Stomach (tissue), 4 donors: ENCODE data around the gene USP7.

Source experiments
- EP300 ChIP-seq: sonication (generic); formaldehyde crosslinking; IDR thresholded peaks from one replicate; pipeline ENCODE4 v1.6.1; 2017; ENCODE audit warnings: antibody characterized with exemption
- TF ChIP-seq, protein P1 (sequence below), 7 experiments: fragments of 450-650 bp in 4 of 7; fragments of 200-600 bp in 3 of 7; sonication (generic) in 3 of 7; IDR thresholded peaks; one replicate each; pipeline ENCODE4 v1.5.1; 2016 to 2019; ENCODE audit warnings: antibody characterized with exemption in 7 of 7, control low read depth in 2 of 7, mild to moderate bottlenecking in 1 of 7

DNA sequence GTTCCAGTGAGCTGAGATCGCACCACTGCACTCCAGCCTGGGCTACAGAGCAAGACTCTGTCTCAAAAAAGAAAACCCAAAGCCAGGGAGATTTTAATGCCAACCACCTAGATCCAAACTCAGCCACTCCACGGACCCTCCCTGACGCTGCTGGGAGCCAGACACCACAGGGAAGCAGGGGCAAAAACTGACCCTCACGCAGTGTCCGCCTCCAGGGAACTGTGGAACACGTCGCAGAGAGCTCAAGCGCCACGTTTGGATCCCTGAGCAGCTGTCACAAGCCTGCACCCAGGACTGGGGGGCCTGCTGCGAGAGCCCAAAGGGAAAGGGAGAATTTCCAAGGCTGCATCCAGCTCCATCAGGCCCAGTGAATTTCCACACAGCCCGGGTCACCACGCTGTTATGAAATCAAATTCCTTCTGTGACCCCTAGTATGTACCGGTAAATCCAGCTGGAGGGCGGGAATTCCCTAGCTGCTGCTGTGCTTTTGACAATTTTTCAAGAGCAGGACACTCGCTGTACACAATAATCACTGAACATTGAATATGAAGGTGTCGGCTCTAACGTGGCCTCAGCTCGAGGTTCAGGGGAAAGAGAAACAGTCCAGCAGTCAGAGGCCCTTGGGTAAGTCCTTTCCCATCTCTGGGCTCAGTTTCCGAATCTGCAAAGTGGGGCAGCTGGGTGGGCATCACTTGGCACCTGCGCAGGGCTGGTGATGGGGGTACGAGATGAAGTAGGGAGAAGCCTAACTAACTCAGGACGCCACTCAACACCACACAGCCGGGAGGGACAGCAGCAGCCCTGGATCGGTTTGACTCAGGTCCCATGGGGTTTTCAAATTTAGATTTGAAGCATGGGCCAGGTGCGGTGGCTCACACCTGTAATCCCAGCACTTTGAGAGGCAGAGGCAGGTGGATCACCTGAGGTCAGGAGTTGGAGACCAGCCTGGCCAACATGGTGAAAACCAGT lies 103.5 kb downstream of the USP7 start:
- TF ChIP-seq, protein P1, sequence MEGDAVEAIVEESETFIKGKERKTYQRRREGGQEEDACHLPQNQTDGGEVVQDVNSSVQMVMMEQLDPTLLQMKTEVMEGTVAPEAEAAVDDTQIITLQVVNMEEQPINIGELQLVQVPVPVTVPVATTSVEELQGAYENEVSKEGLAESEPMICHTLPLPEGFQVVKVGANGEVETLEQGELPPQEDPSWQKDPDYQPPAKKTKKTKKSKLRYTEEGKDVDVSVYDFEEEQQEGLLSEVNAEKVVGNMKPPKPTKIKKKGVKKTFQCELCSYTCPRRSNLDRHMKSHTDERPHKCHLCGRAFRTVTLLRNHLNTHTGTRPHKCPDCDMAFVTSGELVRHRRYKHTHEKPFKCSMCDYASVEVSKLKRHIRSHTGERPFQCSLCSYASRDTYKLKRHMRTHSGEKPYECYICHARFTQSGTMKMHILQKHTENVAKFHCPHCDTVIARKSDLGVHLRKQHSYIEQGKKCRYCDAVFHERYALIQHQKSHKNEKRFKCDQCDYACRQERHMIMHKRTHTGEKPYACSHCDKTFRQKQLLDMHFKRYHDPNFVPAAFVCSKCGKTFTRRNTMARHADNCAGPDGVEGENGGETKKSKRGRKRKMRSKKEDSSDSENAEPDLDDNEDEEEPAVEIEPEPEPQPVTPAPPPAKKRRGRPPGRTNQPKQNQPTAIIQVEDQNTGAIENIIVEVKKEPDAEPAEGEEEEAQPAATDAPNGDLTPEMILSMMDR (IDR thresholded peaks at IDR 0.05) = no peak
- no peak for TF ChIP-seq EP300
